ENCODE measurements around the gene KIF25.

Gene KIF25

GRCh38 chr6:168025831-168026710 is 28.6 kb downstream of the KIF25 start:
- Histone ChIP-seq H3K4me3 (ENCODE audit: low read depth in 1 of 2, low read length in 2 of 2) (no peak overlapping the region), H3K4me1 (ENCODE audit: insufficient read depth, low read length) (no peaks in the 10 kb centered on the region), H3K36me3 (ENCODE audit: insufficient read depth, low read length) (no peaks in the 10 kb centered on the region), H3K9ac (ENCODE audit: low read length) (no peak overlapping the region), H3K9me3 (ENCODE audit: low read length) (no peaks in the 10 kb centered on the region), H3K27ac (ENCODE audit: low read depth, low read length) (no peak overlapping the region), H3K27me3 (ENCODE audit: control insufficient read depth in 1 of 2, insufficient read depth in 2 of 2, low read length in 2 of 2) (no peaks in the 10 kb centered on the region)

DNA sequence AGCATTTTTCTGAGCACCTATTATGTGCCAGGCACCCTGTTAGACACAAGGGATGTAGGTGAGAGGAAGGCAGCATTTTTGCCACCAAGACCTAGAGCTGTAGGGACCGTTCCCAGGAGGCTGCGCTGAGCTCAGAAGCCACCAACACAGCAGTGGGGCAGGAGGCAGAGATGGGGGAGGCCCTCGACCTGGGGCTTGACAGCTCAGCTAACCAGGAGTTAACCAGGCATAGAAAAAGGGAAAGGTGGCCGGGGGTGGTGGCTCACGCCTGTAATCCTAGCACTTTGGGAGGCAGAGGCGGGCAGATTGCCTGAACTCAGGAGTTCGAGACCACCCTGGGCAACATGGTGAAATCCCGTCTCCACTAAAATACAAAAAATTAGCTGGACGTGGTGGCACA is 29.5 kb downstream of the KIF25 start:
- Histone ChIP-seq H3K27ac (ENCODE audit: low read depth, low read length) (no peak overlapping the region), H3K27me3 (ENCODE audit: control insufficient read depth in 1 of 2, insufficient read depth in 2 of 2, low read length in 2 of 2) (no peaks in the 10 kb centered on the region), H3K36me3 (ENCODE audit: insufficient read depth, low read length) (no peaks in the 10 kb centered on the region), H3K4me3 (ENCODE audit: low read depth in 1 of 2, low read length in 2 of 2) (no peak overlapping the region), H3K9ac (ENCODE audit: low read length) (no peak overlapping the region), H3K4me1 (ENCODE audit: insufficient read depth, low read length) (no peaks in the 10 kb centered on the region), H3K9me3 (ENCODE audit: low read length) (no peaks in the 10 kb centered on the region)

DNA sequence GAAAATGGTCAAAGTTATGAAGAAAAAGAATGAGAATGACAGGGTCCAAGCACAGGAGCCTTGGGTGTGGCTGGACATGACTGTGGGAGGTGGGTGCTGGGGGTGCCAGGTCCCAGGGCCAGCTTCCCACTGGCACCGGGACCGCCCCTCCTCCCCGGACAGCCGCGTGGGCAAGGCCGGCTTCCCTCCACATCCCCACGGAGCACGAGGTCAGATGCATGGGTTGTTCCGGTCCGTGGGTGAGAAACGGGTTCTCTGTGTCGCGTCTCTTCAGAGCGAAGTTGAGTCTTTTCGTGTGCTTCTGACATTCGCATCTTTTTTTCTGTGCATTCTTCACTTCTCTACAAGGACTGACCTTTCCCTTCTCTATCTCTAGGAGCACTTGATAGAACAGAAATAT is 30.1 kb downstream of the KIF25 start:
- Histone ChIP-seq H3K9ac (ENCODE audit: low read length) (no peak overlapping the region), H3K9me3 (ENCODE audit: low read length) (no peaks in the 10 kb centered on the region), H3K27me3 (ENCODE audit: control insufficient read depth in 1 of 2, insufficient read depth in 2 of 2, low read length in 2 of 2) (no peaks in the 10 kb centered on the region), H3K4me3 (ENCODE audit: low read depth in 1 of 2, low read length in 2 of 2) (no peak overlapping the region), H3K36me3 (ENCODE audit: insufficient read depth, low read length) (no peaks in the 10 kb centered on the region), H3K4me1 (ENCODE audit: insufficient read depth, low read length) (no peaks in the 10 kb centered on the region), H3K27ac (ENCODE audit: low read depth, low read length) (no peak overlapping the region)

- H3K9me3 ChIP-seq (ENCODE audit: low read length): no peaks in the 10 kb centered on the region
- no peaks in the 10 kb centered on the region for H3K27me3 ChIP-seq (ENCODE audit: control insufficient read depth in 1 of 2, insufficient read depth in 2 of 2, low read length in 2 of 2)
- no peaks in the 10 kb centered on the region for H3K4me1 ChIP-seq (ENCODE audit: insufficient read depth, low read length)
- no peak overlapping the region for H3K4me3 ChIP-seq (ENCODE audit: low read depth in 1 of 2, low read length in 2 of 2)
- H3K9ac ChIP-seq (ENCODE audit: low read length): no peak overlapping the region
- H3K36me3 ChIP-seq (ENCODE audit: insufficient read depth, low read length): no peaks in the 10 kb centered on the region
- no peak overlapping the region for H3K27ac ChIP-seq (ENCODE audit: low read depth, low read length)
These were observed 30.7 kb downstream of the KIF25 start for GRCh38 chr6:168028181-168028580.

- Histone ChIP-seq H3K9me3 (ENCODE audit: low read length) (no peaks in the 10 kb centered on the region), H3K4me1 (ENCODE audit: insufficient read depth, low read length) (no peaks in the 10 kb centered on the region), H3K4me3 (ENCODE audit: low read depth in 1 of 2, low read length in 2 of 2) (no peak overlapping the region), H3K36me3 (ENCODE audit: insufficient read depth, low read length) (no peaks in the 10 kb centered on the region), H3K27me3 (ENCODE audit: control insufficient read depth in 1 of 2, insufficient read depth in 2 of 2, low read length in 2 of 2) (no peaks in the 10 kb centered on the region), H3K9ac (ENCODE audit: low read length) (no peak overlapping the region), H3K27ac (ENCODE audit: low read depth, low read length) (no peak overlapping the region)
These were observed 32.2 kb downstream of the KIF25 start for GRCh38 chr6:168029459-168030217.

- Histone ChIP-seq H3K27ac (ENCODE audit: low read depth, low read length) (no peak overlapping the region), H3K9me3 (ENCODE audit: low read length) (no peaks in the 10 kb centered on the region), H3K4me1 (ENCODE audit: insufficient read depth, low read length) (no peaks in the 10 kb centered on the region), H3K4me3 (ENCODE audit: low read depth in 1 of 2, low read length in 2 of 2) (no peak overlapping the region), H3K9ac (ENCODE audit: low read length) (no peak overlapping the region), H3K36me3 (ENCODE audit: insufficient read depth, low read length) (no peaks in the 10 kb centered on the region), H3K27me3 (ENCODE audit: control insufficient read depth in 1 of 2, insufficient read depth in 2 of 2, low read length in 2 of 2) (no peaks in the 10 kb centered on the region)
These were observed 32.8 kb downstream of the KIF25 start for GRCh38 chr6:168030218-168030746.

- Histone ChIP-seq H3K4me1 (ENCODE audit: insufficient read depth, low read length) (no peaks in the 10 kb centered on the region), H3K27ac (ENCODE audit: low read depth, low read length) (no peak overlapping the region), H3K9ac (ENCODE audit: low read length) (no peak overlapping the region)
These were observed 33.4 kb downstream of the KIF25 start for GRCh38 chr6:168030908-168031307.

DNA sequence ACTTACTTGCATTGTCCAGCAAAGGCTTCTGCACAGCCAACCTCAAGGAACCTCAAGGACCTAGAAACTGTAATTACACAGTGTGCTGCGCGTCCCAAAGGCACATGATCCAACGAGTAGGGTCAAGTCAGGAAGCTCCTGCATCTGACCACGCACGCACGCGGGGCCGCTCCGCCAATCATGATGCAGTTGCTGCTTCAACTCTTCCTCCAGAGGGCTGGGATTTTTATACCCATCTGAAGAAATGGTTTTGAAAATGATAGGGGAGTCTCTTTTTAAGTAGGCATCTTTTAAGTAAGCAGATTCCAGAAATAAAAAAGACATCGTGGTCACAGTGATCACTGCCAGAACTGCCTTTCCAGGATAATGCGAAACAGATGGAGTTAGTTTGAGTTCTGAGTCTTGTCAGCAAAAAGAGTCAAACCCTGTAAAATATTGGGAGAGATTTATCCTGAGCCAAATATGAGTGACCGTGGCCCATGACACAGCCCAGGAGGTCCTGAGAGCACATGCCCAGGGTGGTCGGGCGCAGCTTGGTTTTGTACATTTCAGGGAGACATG is 34.0 kb downstream of the KIF25 start:
- no peaks in the 10 kb centered on the region for H3K36me3 ChIP-seq (ENCODE audit: insufficient read depth, low read length)
- no peaks in the 10 kb centered on the region for H3K4me1 ChIP-seq (ENCODE audit: insufficient read depth, low read length)
- no peaks in the 10 kb centered on the region for H3K9me3 ChIP-seq (ENCODE audit: low read length)
- no peak overlapping the region for H3K27ac ChIP-seq (ENCODE audit: low read depth, low read length)
- no peak overlapping the region for H3K9ac ChIP-seq (ENCODE audit: low read length)
- no peak overlapping the region for H3K4me3 ChIP-seq (ENCODE audit: low read depth in 1 of 2, low read length in 2 of 2)
- H3K27me3 ChIP-seq (ENCODE audit: control insufficient read depth in 1 of 2, insufficient read depth in 2 of 2, low read length in 2 of 2): no peaks in the 10 kb centered on the region

More at GRCh38 chr6:168030908-168031307, 33.4 kb downstream of the KIF25 start:
- Histone ChIP-seq H3K36me3 (ENCODE audit: insufficient read depth, low read length) (no peaks in the 10 kb centered on the region), H3K9me3 (ENCODE audit: low read length) (no peaks in the 10 kb centered on the region), H3K27me3 (ENCODE audit: control insufficient read depth in 1 of 2, insufficient read depth in 2 of 2, low read length in 2 of 2) (no peaks in the 10 kb centered on the region), H3K4me3 (ENCODE audit: low read depth in 1 of 2, low read length in 2 of 2) (no peak overlapping the region)

- Histone ChIP-seq H3K27ac (ENCODE audit: low read depth, low read length) (no peak overlapping the region), H3K9ac (ENCODE audit: low read length) (no peak overlapping the region), H3K9me3 (ENCODE audit: low read length) (no peaks in the 10 kb centered on the region), H3K36me3 (ENCODE audit: insufficient read depth, low read length) (no peaks in the 10 kb centered on the region), H3K4me3 (ENCODE audit: low read depth in 1 of 2, low read length in 2 of 2) (no peak overlapping the region), H3K27me3 (ENCODE audit: control insufficient read depth in 1 of 2, insufficient read depth in 2 of 2, low read length in 2 of 2) (no peaks in the 10 kb centered on the region), H3K4me1 (ENCODE audit: insufficient read depth, low read length) (no peaks in the 10 kb centered on the region)
These were observed 34.7 kb downstream of the KIF25 start for GRCh38 chr6:168032005-168032760.

- Histone ChIP-seq H3K9ac (ENCODE audit: low read length) (no peak overlapping the region), H3K36me3 (ENCODE audit: insufficient read depth, low read length) (no peaks in the 10 kb centered on the region), H3K27me3 (ENCODE audit: control insufficient read depth in 1 of 2, insufficient read depth in 2 of 2, low read length in 2 of 2) (no peaks in the 10 kb centered on the region), H3K9me3 (ENCODE audit: low read length) (no peaks in the 10 kb centered on the region), H3K27ac (ENCODE audit: low read depth, low read length) (no peak overlapping the region), H3K4me1 (ENCODE audit: insufficient read depth, low read length) (no peaks in the 10 kb centered on the region), H3K4me3 (ENCODE audit: low read depth in 1 of 2, low read length in 2 of 2) (no peak overlapping the region)
These were observed 36.3 kb downstream of the KIF25 start for GRCh38 chr6:168033791-168034190.

GRCh38 chr6:168034537-168034936 is 37.1 kb downstream of the KIF25 start:
- Histone ChIP-seq H3K27me3 (ENCODE audit: control insufficient read depth in 1 of 2, insufficient read depth in 2 of 2, low read length in 2 of 2) (no peaks in the 10 kb centered on the region), H3K27ac (ENCODE audit: low read depth, low read length) (no peak overlapping the region), H3K4me3 (ENCODE audit: low read depth in 1 of 2, low read length in 2 of 2) (no peak overlapping the region), H3K9ac (ENCODE audit: low read length) (no peak overlapping the region), H3K4me1 (ENCODE audit: insufficient read depth, low read length) (no peaks in the 10 kb centered on the region), H3K9me3 (ENCODE audit: low read length) (no peaks in the 10 kb centered on the region), H3K36me3 (ENCODE audit: insufficient read depth, low read length) (no peaks in the 10 kb centered on the region)
